GM23338 (cell line): Measurements from ENCODE around the gene ARID4B. TPM values are rescaled to one million over a fixed set of nuclear protein-coding genes. Genes with fewer than 3 reads are reported as not detected.
A peak's percentile ranks its signal among the peaks of the same experiment; 100 is the strongest.

Source experiments
- ATAC-seq: fragments of 200-7000 bp; cut with Tn5 transposase; 3 replicates; pipeline ENCODE4 v1.9.1; 2020
- DNase-seq: peaks from one replicate; pipeline ENCODE4 v3.0.0-alpha.2; 2015; ENCODE audit warnings: low spot score
- H2AFZ ChIP-seq: fragments of 200-600 bp; sonication (generic); 2 replicates; pipeline ENCODE4 v1.8.0; 2016; ENCODE audit warnings: antibody characterized with exemption, mild to moderate bottlenecking, moderate library complexity
- H3F3A ChIP-seq: fragments of 200-600 bp; sonication (generic); replicated peaks from 2 replicates; pipeline ENCODE4 v1.8.0; 2017; ENCODE audit warnings: antibody characterized with exemption, mixed run types, low read depth
- H3K27ac ChIP-seq: fragments of 200-600 bp; sonication (generic); 2 replicates; pipeline ENCODE4 v1.6.1; 2016; ENCODE audit warnings: low read depth
- H3K27me3 ChIP-seq: fragments of 200-600 bp; sonication (generic); 2 replicates; pipeline ENCODE4 v1.8.0; 2016; ENCODE audit warnings: mild to moderate bottlenecking, mixed run types, moderate library complexity; ENCODE audit not compliant: insufficient read depth
- H3K36me3 ChIP-seq: fragments of 200-600 bp; sonication (generic); 2 replicates; pipeline ENCODE4 v1.8.0; 2016; ENCODE audit warnings: mild to moderate bottlenecking; ENCODE audit not compliant: insufficient read depth
- H3K4me1 ChIP-seq: fragments of 200-600 bp; sonication (generic); 2 replicates; pipeline ENCODE4 v1.8.0; 2016; ENCODE audit warnings: mild to moderate bottlenecking, moderate library complexity; ENCODE audit not compliant: insufficient read depth
- H3K4me2 ChIP-seq: fragments of 200-600 bp; sonication (generic); 2 replicates; pipeline ENCODE4 v1.7.1; 2017; ENCODE audit warnings: mixed run types
- H3K4me3 ChIP-seq: fragments of 200-600 bp; sonication (generic); 2 replicates; pipeline ENCODE4 v1.6.1; 2016; ENCODE audit warnings: mixed run types
- H3K79me2 ChIP-seq: fragments of 200-600 bp; sonication (generic); replicated peaks from 2 replicates; pipeline ENCODE4 v1.8.0; 2017; ENCODE audit warnings: mild to moderate bottlenecking; ENCODE audit not compliant: insufficient read depth
- H3K9me2 ChIP-seq: fragments of 200-600 bp; sonication (generic); 2 replicates; pipeline ENCODE4 v1.8.0; 2017; ENCODE audit not compliant: insufficient read depth
- H4K20me1 ChIP-seq: fragments of 200-600 bp; sonication (generic); replicated peaks from 2 replicates; pipeline ENCODE4 v1.8.0; 2017; ENCODE audit warnings: mild to moderate bottlenecking; ENCODE audit not compliant: insufficient read depth
- H3K27ac Mint-ChIP-seq: 2 replicates; pipeline ENCODE4 v1.8.0; 2020; ENCODE audit warnings: inconsistent platforms, mild to moderate bottlenecking, moderate library complexity, mixed read lengths
- H3K27me3 Mint-ChIP-seq: 3 replicates; pipeline ENCODE4 v1.8.0; 2022; ENCODE audit warnings: low read depth, mild to moderate bottlenecking, moderate library complexity, mixed read lengths, inconsistent platforms; ENCODE audit not compliant: insufficient read depth, poor library complexity
- H3K36me3 Mint-ChIP-seq: 3 replicates; pipeline ENCODE4 v1.8.0; 2021; ENCODE audit warnings: low read depth, mild to moderate bottlenecking, inconsistent platforms, moderate library complexity, mixed read lengths
- H3K4me1 Mint-ChIP-seq: 3 replicates; pipeline ENCODE4 v1.8.0; 2020; ENCODE audit warnings: mild to moderate bottlenecking, inconsistent platforms, mixed read lengths
- H3K4me3 Mint-ChIP-seq: 3 replicates; pipeline ENCODE4 v1.8.0; 2021; ENCODE audit warnings: moderate library complexity, mild to moderate bottlenecking, inconsistent platforms, mixed read lengths
- H3K9me3 Mint-ChIP-seq: 3 replicates; pipeline ENCODE4 v1.8.0; 2020; ENCODE audit warnings: moderate library complexity, mild to moderate bottlenecking, inconsistent platforms, mixed read lengths
- CREB1 ChIP-seq: fragments of 250-450 bp; sonication (Bioruptor Pico); IDR thresholded peaks from 2 replicates; pipeline ENCODE4 v1.5.0; 2020; ENCODE audit warnings: low read depth, mild to moderate bottlenecking, moderate library complexity
- CTCF ChIP-seq, 2 experiments: fragments of 200-600 bp in 1 of 2; sonication (generic) in 1 of 2; conservative IDR thresholded peaks; 2 replicates each; pipeline versions ENCODE4 v1.5.1 to v1.6.1; 2016 to 2017; ENCODE audit warnings: antibody characterized with exemption in 2 of 2, low read depth in 2 of 2, mild to moderate bottlenecking in 2 of 2, moderate library complexity in 1 of 2
- ETS1 ChIP-seq: IDR thresholded peaks from 2 replicates; pipeline ENCODE4 v1.6.1; 2016; ENCODE audit warnings: antibody characterized with exemption
- EZH2 ChIP-seq: fragments of 200-600 bp; sonication (generic); IDR thresholded peaks from one replicate; pipeline ENCODE4 v1.8.0; 2017; ENCODE audit warnings: antibody characterized with exemption, mild to moderate bottlenecking, low read depth; ENCODE audit not compliant: unreplicated experiment
- EZH2phosphoT487 ChIP-seq: fragments of 200-600 bp; sonication (generic); IDR thresholded peaks from one replicate; pipeline ENCODE4 v1.8.1; 2018; ENCODE audit warnings: antibody characterized with exemption; ENCODE audit not compliant: unreplicated experiment
- NANOG ChIP-seq: IDR thresholded peaks from 2 replicates; pipeline ENCODE4 v1.6.1; 2016; ENCODE audit warnings: antibody characterized with exemption, borderline replicate concordance
- POLR2AphosphoS5 ChIP-seq: IDR thresholded peaks from 2 replicates; pipeline ENCODE4 v1.6.1; 2016; ENCODE audit warnings: antibody characterized with exemption, low read depth
- STAT1 ChIP-seq: IDR thresholded peaks from one replicate; pipeline ENCODE4 v1.6.1; 2016; ENCODE audit warnings: antibody characterized with exemption; ENCODE audit not compliant: unreplicated experiment
- polyA plus RNA-seq: library from polyadenylated mRNA; unstranded; fragments of >200 nt; fragmentation: Nextera tagmentation; extraction: Ambion mirVana; gene quantifications from 2 replicates; pipeline ENCODE4 v1.2.1, GENCODE V29; 2016
- total RNA-seq: library from RNA; depleted of rRNA; stranded (reverse); fragments of >200 nt; shearing (Covaris generic); gene quantifications from 2 replicates; pipeline ENCODE4 v1.2.3, GENCODE V29; 2014

Gene ARID4B
- total and polyA plus RNA-seq, 2 experiments from 2014 or later, result 25.1 to 59.8 TPM

- TF ChIP-seq EZH2phosphoT487, result no peak
- TF ChIP-seq EZH2, result no peak
- TF ChIP-seq NANOG, result no peak
- no peak for TF ChIP-seq CREB1 (CRISPR knock-in tag)
These were observed 2.9 kb upstream of the ARID4B start (continued) for GRCh38 chr1:235330918-235331285.

GRCh38 chr1:235329139-235329902 is 1.3 kb upstream of the ARID4B start:
- DNase-seq (peak; percentile 47), ATAC-seq (peak; percentile 4)
- H3K27ac ChIP-seq, result peak overlapping the region; percentile 95
- H3K36me3 ChIP-seq, result no peaks in the 10 kb centered on the region
- peak overlapping the region; percentile 88 for H3K4me2 ChIP-seq
- peaks cover 19% of the 10 kb centered on the region for H3K4me1 ChIP-seq
- no peaks in the 10 kb centered on the region for H3K9me2 ChIP-seq
- Mint-ChIP-seq H3K4me1 (peaks cover 15% of the 10 kb centered on the region), H3K4me3 (no peak overlapping the region), H3K27me3 (peaks cover 4% of the 10 kb centered on the region), H3K36me3 (peaks cover 14% of the 10 kb centered on the region), H3K9me3 (no peaks in the 10 kb centered on the region; the same call in 2 of the 3 replicates), H3K27ac (no peak overlapping the region)
- H2AFZ ChIP-seq, result no peak overlapping the region; the same call in 1 of the 2 replicates
- H3K4me3 ChIP-seq, result peak overlapping the region; percentile 75
- H3F3A ChIP-seq, result peaks cover 6% of the 10 kb centered on the region; the same call in 1 of the 2 replicates
- H4K20me1 ChIP-seq, result peaks cover 29% of the 10 kb centered on the region
- H3K79me2 ChIP-seq, result peaks cover 88% of the 10 kb centered on the region
- no peaks in the 10 kb centered on the region for H3K27me3 ChIP-seq
- TF ChIP-seq STAT1 (no peak), CTCF (conservative IDR thresholded peaks at IDR 0.05; ENCODE audit: low read depth in 2 of 2) (peak; percentile 17 to 31; a peak in 3 of 4 replicates), NANOG (no peak)

GRCh38 chr1:235328271-235329138 is 526 bp upstream of the ARID4B start, which contains the start of gene GGPS1:
Gene GGPS1, plus strand, starts transcription at chr1:235328570. Its CDS starts 6,695 bp downstream, at chr1:235335265.
- H3K4me1 Mint-ChIP-seq, result peaks cover 15% of the 10 kb centered on the region
- Histone ChIP-seq H3K9me2 (no peaks in the 10 kb centered on the region), H3K4me2 (peak within 1 kb of the TSS; percentile 88), H3K4me3 (peak within 1 kb of the TSS; percentile 80), H2AFZ (no peak within 1 kb of the TSS; the same call in 1 of the 2 replicates), H3K36me3 (no peaks in the 10 kb centered on the region), H3K27ac (peak within 1 kb of the TSS; percentile 95), H3K27me3 (no peaks in the 10 kb centered on the region), H3F3A (peaks cover 6% of the 10 kb centered on the region; the same call in 1 of the 2 replicates), H4K20me1 (peaks cover 28% of the 10 kb centered on the region), H3K4me1 (peaks cover 19% of the 10 kb centered on the region), H3K79me2 (peaks cover 88% of the 10 kb centered on the region)
- H3K27ac Mint-ChIP-seq, result peak within 1 kb of the TSS; percentile 90; the same call in 1 of the 2 replicates
- H3K27me3 Mint-ChIP-seq, result peaks cover 6% of the 10 kb centered on the region
- ATAC-seq, result peak; percentile 82
- no peaks in the 10 kb centered on the region; the same call in 2 of the 3 replicates for H3K9me3 Mint-ChIP-seq
- no peak within 1 kb of the TSS for H3K4me3 Mint-ChIP-seq
- DNase-seq, result peak; percentile 100
- peaks cover 17% of the 10 kb centered on the region for H3K36me3 Mint-ChIP-seq
- peak; percentile 60 for TF ChIP-seq ETS1
- TF ChIP-seq POLR2AphosphoS5, result peak; percentile 83
